PC-3 (cell line): ENCODE data around the gene ARID5A. TPM values are rescaled to one million over a fixed set of nuclear protein-coding genes. Genes with fewer than 3 reads are reported as not detected.
A peak's percentile ranks its signal among the peaks of the same experiment; 100 is the strongest.

Source experiments
- ATAC-seq: fragments of 200-7000 bp; cut with Tn5 transposase; 2 replicates; pipeline ENCODE4 v1.9.1; 2020; ENCODE audit warnings: mild to moderate bottlenecking, moderate library complexity
- BruUV-seq: library from RNA; stranded (reverse); fragments of 400-500 nt; replicated peaks from 2 replicates; lab custom pipeline; 2021; lab: Mats Ljungman, UMichigan
- CTCF ChIA-PET: fragments of 300-600 bp; sonication (Branson Sonifier 250); formaldehyde crosslinking; loops from one replicate; lab custom pipeline; 2022; ENCODE audit warnings: antibody characterized with exemption; lab: Charles Lee
- POLR2A ChIA-PET: fragments of 300-600 bp; sonication (Branson Sonifier 250); formaldehyde crosslinking; loops from one replicate; lab custom pipeline; 2022; ENCODE audit warnings: antibody characterized with exemption; ENCODE audit not compliant: unreplicated experiment; lab: Charles Lee
- DNase-seq: peaks from one replicate; pipeline ENCODE4 v3.0.0-alpha.2; 2015
- H2AFZ ChIP-seq: fragments of 300-600 bp; sonication (generic); 2 replicates; pipeline ENCODE4 v1.6.0; 2016; ENCODE audit warnings: antibody characterized with exemption, low read length
- H3F3A ChIP-seq: fragments of 300-600 bp; sonication (generic); one replicate; pipeline ENCODE4 v1.6.0; 2017; ENCODE audit warnings: antibody characterized with exemption, low read length, control low read depth, mild to moderate bottlenecking; ENCODE audit not compliant: unreplicated experiment
- H3K27ac ChIP-seq: fragments of 300-600 bp; sonication (generic); 2 replicates; pipeline ENCODE4 v1.5.1; 2016; ENCODE audit warnings: mild to moderate bottlenecking, low read length
- H3K27me3 ChIP-seq: fragments of 300-600 bp; sonication (generic); 2 replicates; pipeline ENCODE4 v1.6.1; 2016; ENCODE audit warnings: low read length, mixed read lengths
- H3K36me3 ChIP-seq: fragments of 300-600 bp; sonication (generic); 2 replicates; pipeline ENCODE4 v1.6.1; 2016; ENCODE audit warnings: low read depth, mixed run types, low read length, mixed read lengths
- H3K4me1 ChIP-seq: fragments of 300-600 bp; sonication (generic); 2 replicates; pipeline ENCODE4 v1.5.1; 2016; ENCODE audit warnings: low read length; ENCODE audit not compliant: insufficient read depth
- H3K4me2 ChIP-seq: fragments of 300-600 bp; sonication (generic); 2 replicates; pipeline ENCODE4 v1.6.0; 2016; ENCODE audit warnings: low read length
- H3K4me3 ChIP-seq: fragments of 300-600 bp; sonication (generic); 2 replicates; pipeline ENCODE4 v1.5.1; 2016; ENCODE audit warnings: mild to moderate bottlenecking, low read length, mixed read lengths
- H3K79me2 ChIP-seq: fragments of 300-600 bp; sonication (generic); 2 replicates; pipeline ENCODE4 v1.6.1; 2017; ENCODE audit warnings: low read length, mixed read lengths
- H3K9ac ChIP-seq: fragments of 300-600 bp; sonication (generic); 2 replicates; pipeline ENCODE4 v1.6.0; 2016; ENCODE audit warnings: mild to moderate bottlenecking, low read length
- H3K9me2 ChIP-seq: fragments of 300-600 bp; sonication (generic); replicated peaks from 2 replicates; pipeline ENCODE4 v1.6.1; 2016; ENCODE audit warnings: mixed run types, low read length, mixed read lengths
- H3K9me3 ChIP-seq: fragments of 300-600 bp; sonication (generic); 2 replicates; pipeline ENCODE4 v1.6.1; 2016; ENCODE audit warnings: low read length, mixed read lengths
- H4K20me1 ChIP-seq: fragments of 300-600 bp; sonication (generic); 2 replicates; pipeline ENCODE4 v1.6.1; 2016; ENCODE audit warnings: low read length, mixed read lengths
- CTCF ChIP-seq: fragments of 300-600 bp; sonication (generic); conservative IDR thresholded peaks from 2 replicates; pipeline ENCODE4 v1.5.1; 2017; ENCODE audit warnings: antibody characterized with exemption, low read depth, mild to moderate bottlenecking, low read length
- EZH2 ChIP-seq: fragments of 300-600 bp; sonication (generic); IDR thresholded peaks from one replicate; pipeline ENCODE4 v1.6.1; 2017; ENCODE audit warnings: antibody characterized with exemption, mild to moderate bottlenecking, low read length; ENCODE audit not compliant: unreplicated experiment
- EZH2phosphoT487 ChIP-seq: fragments of 300-600 bp; sonication (generic); IDR thresholded peaks from 2 replicates; pipeline ENCODE4 v1.6.1; 2018; ENCODE audit warnings: mild to moderate bottlenecking, antibody characterized with exemption, low read length, borderline replicate concordance
- intact Hi-C: fragments of 100-400 bp; cut with micrococcal nuclease; formaldehyde crosslinking; loops from 2 replicates; pipeline ENCODE4 v1.9.0; 2023
- total RNA-seq: library from RNA; depleted of rRNA; stranded (reverse); fragments of >200 nt; gene quantifications from 2 replicates; pipeline ENCODE4 v1.2.3, GENCODE V29; 2014

The ARID5A gene
- total RNA-seq, 1 experiment from 2014 or later, result 8.2 TPM

GRCh38 chr2:96535331-96535730 lies 1.2 kb upstream of the ARID5A start:
- intact Hi-C loops, result no loop called here
- H3K79me2 ChIP-seq, result no peaks in the 10 kb centered on the region
- no peaks in the 10 kb centered on the region for H3F3A ChIP-seq
- H3K27me3 ChIP-seq, result no peaks in the 10 kb centered on the region
- no peaks in the 10 kb centered on the region for H4K20me1 ChIP-seq
- no peak overlapping the region for H3K4me2 ChIP-seq
- CTCF ChIA-PET, result no interaction called here
- H3K9me2 ChIP-seq, result no peaks in the 10 kb centered on the region
- no peaks in the 10 kb centered on the region for H3K36me3 ChIP-seq
- DNase-seq (no peak), ATAC-seq (no peak)
- no peak overlapping the region for H2AFZ ChIP-seq
- no peak overlapping the region for H3K4me3 ChIP-seq
- H3K9me3 ChIP-seq, result no peaks in the 10 kb centered on the region
- POLR2A ChIA-PET, result no interaction called here
- no TSS peak for BruUV-seq
- H3K4me1 ChIP-seq, result peaks cover 33% of the 10 kb centered on the region
- H3K9ac ChIP-seq, result no peak overlapping the region
- no peak overlapping the region for H3K27ac ChIP-seq
- no peak for TF ChIP-seq EZH2phosphoT487
- TF ChIP-seq EZH2, result no peak
- no peak for TF ChIP-seq CTCF

GRCh38 chr2:96537066-96537733 lies 648 bp downstream of the ARID5A start:
- H3K9me2 ChIP-seq, result no peaks in the 10 kb centered on the region
- TF ChIP-seq CTCF, result no peak
- TF ChIP-seq EZH2, result no peak
- no peak for TF ChIP-seq EZH2phosphoT487
- H4K20me1 ChIP-seq, result no peaks in the 10 kb centered on the region
- H3K27me3 ChIP-seq, result no peaks in the 10 kb centered on the region
- no peaks in the 10 kb centered on the region for H3K79me2 ChIP-seq
- intact Hi-C loops, result no loop called here
- no peaks in the 10 kb centered on the region for H3F3A ChIP-seq
- H3K4me2 ChIP-seq, result peak overlapping the region; percentile 87
- H3K27ac ChIP-seq, result no peak overlapping the region
- H3K4me3 ChIP-seq, result peak overlapping the region; percentile 75
- BruUV-seq, result TSS peak; percentile 34
- no peaks in the 10 kb centered on the region for H3K36me3 ChIP-seq
- H2AFZ ChIP-seq, result peak overlapping the region; percentile 68
- peak; percentile 41 for DNase-seq
- ATAC-seq, result peak; percentile 17
- H3K9ac ChIP-seq, result peak overlapping the region; percentile 49; the same call in 1 of the 2 replicates
- POLR2A ChIA-PET, result no interaction called here
- CTCF ChIA-PET, result no interaction called here
- H3K4me1 ChIP-seq, result peaks cover 36% of the 10 kb centered on the region
- no peaks in the 10 kb centered on the region for H3K9me3 ChIP-seq

- Histone ChIP-seq H3K4me1 (peaks cover 31% of the 10 kb centered on the region), H3K9ac (no peak overlapping the region), H3K4me2 (peak overlapping the region; percentile 87), H3K9me2 (no peaks in the 10 kb centered on the region), H3K9me3 (no peaks in the 10 kb centered on the region), H4K20me1 (no peaks in the 10 kb centered on the region), H3K4me3 (peak overlapping the region; percentile 75), H3K36me3 (no peaks in the 10 kb centered on the region), H3K27ac (no peak overlapping the region), H3K27me3 (no peaks in the 10 kb centered on the region), H2AFZ (no peak overlapping the region), H3F3A (no peaks in the 10 kb centered on the region), H3K79me2 (no peaks in the 10 kb centered on the region)
- POLR2A ChIA-PET, result no interaction called here
- no peak for DNase-seq
- no TSS peak for BruUV-seq
- CTCF ChIA-PET, result no interaction called here
- TF ChIP-seq EZH2phosphoT487 (no peak), CTCF (no peak), EZH2 (no peak)
- intact Hi-C loops, result no loop called here
- no peak for ATAC-seq
Measured at GRCh38 chr2:96537734-96538486, 1.4 kb downstream of the ARID5A start.
